ENCODE data around the gene PEX5L.

GRCh38 chr3:179807588-179807987 lies 229.1 kb downstream of the PEX5L start:
- no peak for TF ChIP-seq CTCF (IDR thresholded peaks at IDR 0.05; ENCODE audit: low read length)
- no peak for TF ChIP-seq EZH2phosphoT487 (IDR thresholded peaks at IDR 0.05; ENCODE audit: low read length)
- no peak for TF ChIP-seq EZH2 (optimal IDR thresholded peaks at IDR 0.05; ENCODE audit: low read depth, low read length)

Measured in MM.1S (cell line).